WTC11 (cell line): ENCODE data around the gene PRDM15. TPM values are rescaled to one million over a fixed set of nuclear protein-coding genes. Genes with fewer than 3 reads are reported as not detected.

ENCODE experiments used
- ATAC-seq: fragments of 200-7000 bp; cut with Tn5 transposase; 2 replicates; pipeline ENCODE4 v1.10.0; 2021; ENCODE audit warnings: mild to moderate bottlenecking, moderate library complexity
- CTCF ChIA-PET: fragments of 300-600 bp; sonication (Branson Sonifier 250); formaldehyde crosslinking; loops from one replicate; lab custom pipeline; 2021; ENCODE audit warnings: antibody characterized with exemption; lab: Charles Lee
- POLR2A ChIA-PET: fragments of 350-600 bp; sonication (Branson Sonifier 250); formaldehyde crosslinking; loops from one replicate; lab custom pipeline; 2021; ENCODE audit warnings: antibody characterized with exemption; lab: Charles Lee
- DNase-seq: peaks from one replicate; pipeline ENCODE4 v3.0.0; 2021; ENCODE audit warnings: low spot score
- H3K27ac Mint-ChIP-seq: 2 replicates; pipeline ENCODE4 v1.8.0; 2021; ENCODE audit warnings: mixed read lengths
- H3K27me3 Mint-ChIP-seq: 2 replicates; pipeline ENCODE4 v1.8.0; 2021; ENCODE audit warnings: low read depth, mild to moderate bottlenecking, moderate library complexity, mixed read lengths
- H3K36me3 Mint-ChIP-seq: 2 replicates; pipeline ENCODE4 v1.8.0; 2021; ENCODE audit warnings: mixed read lengths
- H3K4me1 Mint-ChIP-seq: 2 replicates; pipeline ENCODE4 v1.8.0; 2022; ENCODE audit warnings: mixed read lengths
- H3K4me3 Mint-ChIP-seq: 2 replicates; pipeline ENCODE4 v1.8.0; 2021; ENCODE audit warnings: mild to moderate bottlenecking, moderate library complexity, mixed read lengths
- H3K9me3 Mint-ChIP-seq: 2 replicates; pipeline ENCODE4 v1.8.0; 2021; ENCODE audit warnings: mixed read lengths
- AR ChIP-seq: fragments of 250-450 bp; sonication (Bioruptor Pico); IDR thresholded peaks from 2 replicates; pipeline ENCODE4 v1.9.0; 2021; ENCODE audit warnings: mild to moderate bottlenecking
- ATF2 ChIP-seq: sonication (generic); formaldehyde crosslinking; IDR thresholded peaks from 2 replicates; pipeline ENCODE4 v1.8.1; 2022; ENCODE audit warnings: low read depth, missing genetic modification reagents, borderline replicate concordance
- CREM ChIP-seq: sonication (generic); formaldehyde crosslinking; IDR thresholded peaks from 2 replicates; pipeline ENCODE4 v1.8.1; 2022; ENCODE audit warnings: mild to moderate bottlenecking, missing genetic modification reagents, moderate library complexity
- CTCF ChIP-seq: fragments of 200-600 bp; IDR thresholded peaks from 2 replicates; pipeline ENCODE4 v1.8.0; 2022; ENCODE audit warnings: antibody characterized with exemption
- FOXJ3 ChIP-seq: sonication (generic); formaldehyde crosslinking; IDR thresholded peaks from 2 replicates; pipeline ENCODE4 v1.9.0; 2021; ENCODE audit warnings: missing genetic modification reagents, mild to moderate bottlenecking, borderline replicate concordance
- FOXK1 ChIP-seq: sonication (generic); formaldehyde crosslinking; IDR thresholded peaks from 2 replicates; pipeline ENCODE4 v1.8.0; 2022; ENCODE audit warnings: mild to moderate bottlenecking, moderate library complexity, missing genetic modification reagents
- FOXP1 ChIP-seq: sonication (generic); formaldehyde crosslinking; IDR thresholded peaks from 2 replicates; pipeline ENCODE4 v1.8.0; 2022; ENCODE audit warnings: missing genetic modification reagents, mild to moderate bottlenecking, moderate library complexity, borderline replicate concordance
- IRF1 ChIP-seq: sonication (generic); formaldehyde crosslinking; IDR thresholded peaks from 2 replicates; pipeline ENCODE4 v1.8.0; 2023; ENCODE audit warnings: missing genetic modification reagents
- JUN ChIP-seq: sonication (generic); formaldehyde crosslinking; IDR thresholded peaks from 2 replicates; pipeline ENCODE4 v1.8.0; 2023; ENCODE audit warnings: mild to moderate bottlenecking, missing genetic modification reagents
- MLX ChIP-seq: sonication (generic); formaldehyde crosslinking; IDR thresholded peaks from 2 replicates; pipeline ENCODE4 v1.8.1; 2023; ENCODE audit warnings: mild to moderate bottlenecking, missing genetic modification reagents, moderate library complexity
- TEAD4 ChIP-seq: sonication (generic); formaldehyde crosslinking; IDR thresholded peaks from 2 replicates; pipeline ENCODE4 v1.8.0; 2022; ENCODE audit warnings: mild to moderate bottlenecking, missing genetic modification reagents
- TP53 ChIP-seq: sonication (generic); formaldehyde crosslinking; IDR thresholded peaks from 2 replicates; pipeline ENCODE4 v1.8.1; 2023; ENCODE audit warnings: mild to moderate bottlenecking, missing genetic modification reagents
- USF2 ChIP-seq: sonication (generic); formaldehyde crosslinking; IDR thresholded peaks from 2 replicates; pipeline ENCODE4 v1.8.1; 2023; ENCODE audit warnings: mild to moderate bottlenecking, missing genetic modification reagents, moderate library complexity
- ZBTB43 ChIP-seq: sonication (generic); formaldehyde crosslinking; IDR thresholded peaks from 2 replicates; pipeline ENCODE4 v1.8.1; 2023; ENCODE audit warnings: mild to moderate bottlenecking, missing genetic modification reagents
- ZNF281 ChIP-seq: sonication (generic); formaldehyde crosslinking; IDR thresholded peaks from 2 replicates; pipeline ENCODE4 v1.8.0; 2023; ENCODE audit warnings: mild to moderate bottlenecking, missing genetic modification reagents
- total RNA-seq: library from RNA; stranded (reverse); gene quantifications from 3 replicates; pipeline ENCODE4 v1.2.3, GENCODE V29; 2021

PRDM15 gene
- total RNA-seq, 1 experiment from 2014 or later, result 12.9 TPM

- no peaks in the 10 kb centered on the region for H3K9me3 Mint-ChIP-seq
- no peaks in the 10 kb centered on the region for H3K36me3 Mint-ChIP-seq
- POLR2A ChIA-PET, result no interaction called here
- no peak overlapping the region for H3K4me3 Mint-ChIP-seq
- CTCF ChIA-PET, result no interaction called here
- TF ChIP-seq JUN (CRISPR knock-in tag), result no peak
- no peak for TF ChIP-seq ZNF281 (CRISPR knock-in tag)
- DNase-seq (no peak), ATAC-seq (no peak)
- 0 out of 2 replicates have a peak overlapping the region, but pooled peaks have one; percentile 57 for H3K27ac Mint-ChIP-seq
- peaks cover 25% of the 10 kb centered on the region for H3K4me1 Mint-ChIP-seq
- H3K27me3 Mint-ChIP-seq, result no peaks in the 10 kb centered on the region
Measured at GRCh38 chr21:41924368-41924754, 45.2 kb upstream of the PRDM15 start.

- Mint-ChIP-seq H3K9me3 (no peaks in the 10 kb centered on the region), H3K36me3 (no peaks in the 10 kb centered on the region), H3K27me3 (no peaks in the 10 kb centered on the region), H3K27ac (0 out of 2 replicates have a peak overlapping the region, but pooled peaks have one; percentile 57), H3K4me3 (no peak overlapping the region), H3K4me1 (peaks cover 25% of the 10 kb centered on the region)
- ChIA-PET CTCF (interaction anchor here (1.1 kb wide), 1 partner anchor 107 kb away, joined by 3 read pairs; no protein-coding TSS in a partner anchor), POLR2A (no interaction called here)
- ATAC-seq (no peak), DNase-seq (no peak)
- TF ChIP-seq MLX (CRISPR knock-in tag) (no peak), JUN (CRISPR knock-in tag) (no peak), AR (CRISPR knock-in tag) (no peak), ZBTB43 (CRISPR knock-in tag) (no peak), CREM (CRISPR knock-in tag) (no peak), IRF1 (no peak), TP53 (CRISPR knock-in tag) (no peak), CTCF (no peak), FOXJ3 (no peak), USF2 (CRISPR knock-in tag) (no peak), TEAD4 (no peak), FOXP1 (CRISPR knock-in tag) (no peak), ATF2 (CRISPR knock-in tag) (no peak), FOXK1 (CRISPR knock-in tag) (no peak)
Measured at GRCh38 chr21:41923631-41924367, 44.7 kb upstream of the PRDM15 start.
